DMS153 treated with DMSO at 0.1 percent for 48 hours (cell line): ENCODE data around the gene PIEZO2.

Experiments
- DNase-seq: peaks from one replicate; lab custom pipeline; 2025; ENCODE audit not compliant: unreplicated experiment; lab: John Stamatoyannopoulos, UW

Gene PIEZO2

DNA sequence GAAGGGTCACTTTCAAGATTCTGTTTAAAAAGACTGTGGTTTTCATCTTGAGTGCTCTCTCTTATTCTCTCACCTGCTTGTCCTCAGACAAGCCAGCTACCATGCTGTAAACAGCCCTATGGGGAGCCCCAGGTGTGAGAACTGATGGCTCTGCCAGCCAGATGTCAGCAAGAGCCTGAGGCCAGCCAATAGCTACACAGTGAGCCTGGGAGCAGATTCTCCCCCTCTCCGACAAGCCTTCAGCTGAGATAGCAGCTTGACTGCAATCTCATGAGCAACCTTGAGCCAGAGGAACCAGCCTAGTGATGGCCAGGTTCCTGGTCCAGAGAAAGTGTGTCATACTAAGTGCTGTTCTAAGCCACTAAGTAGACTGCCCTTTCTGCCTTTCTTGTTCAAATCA is 351.5 kb downstream of the PIEZO2 start:
- no peak for DNase-seq

DNA sequence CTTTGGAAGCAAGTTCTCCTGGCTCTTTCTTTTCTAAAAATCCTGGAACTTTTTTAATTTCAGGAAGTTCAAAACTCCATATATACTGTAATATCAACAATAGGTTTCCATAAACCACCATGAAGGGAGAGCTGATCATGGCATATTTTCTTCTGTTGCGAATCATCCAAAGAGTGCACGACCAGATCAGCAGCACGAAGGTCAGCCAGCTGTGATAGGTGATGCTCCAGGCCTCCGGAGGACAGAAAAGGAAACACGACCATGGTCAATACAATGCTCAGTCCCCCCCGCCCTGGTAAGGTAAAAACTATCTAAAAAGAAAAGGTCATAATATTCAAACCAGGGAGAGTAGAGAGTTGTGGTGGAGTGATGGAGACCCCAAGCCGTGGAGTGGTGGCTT is 354.6 kb downstream of the PIEZO2 start:
- no peak for DNase-seq

DNA sequence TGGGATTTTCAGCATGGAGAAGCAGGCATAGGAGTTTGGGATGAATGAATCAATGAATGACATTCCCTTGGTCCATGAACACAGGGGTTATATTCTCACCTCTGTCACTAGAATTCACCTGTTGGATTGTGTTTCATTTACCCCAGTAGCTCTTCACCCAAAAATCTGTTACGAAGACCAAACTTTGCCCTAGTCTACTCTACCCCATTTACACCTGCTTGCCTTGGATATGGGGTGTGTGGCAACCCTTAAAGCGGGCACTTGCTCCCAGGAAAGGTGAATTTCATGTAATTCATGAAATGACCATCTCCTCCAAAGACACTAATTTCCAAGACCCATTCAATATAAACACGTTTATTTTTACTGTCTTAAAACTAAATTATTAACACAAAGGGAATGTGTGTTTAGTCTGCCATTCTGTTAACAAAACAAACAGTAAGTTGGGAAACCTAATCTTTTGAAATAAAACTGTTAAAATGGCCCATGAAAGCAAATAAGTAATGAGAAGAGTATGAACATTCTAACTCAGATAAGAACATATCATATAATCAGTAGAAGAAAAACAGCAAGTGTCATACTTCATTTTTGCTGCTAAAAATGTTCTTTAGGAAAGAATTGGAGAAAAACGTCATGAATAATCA is 355.5 kb downstream of the PIEZO2 start:
- DNase-seq: no peak

DNA sequence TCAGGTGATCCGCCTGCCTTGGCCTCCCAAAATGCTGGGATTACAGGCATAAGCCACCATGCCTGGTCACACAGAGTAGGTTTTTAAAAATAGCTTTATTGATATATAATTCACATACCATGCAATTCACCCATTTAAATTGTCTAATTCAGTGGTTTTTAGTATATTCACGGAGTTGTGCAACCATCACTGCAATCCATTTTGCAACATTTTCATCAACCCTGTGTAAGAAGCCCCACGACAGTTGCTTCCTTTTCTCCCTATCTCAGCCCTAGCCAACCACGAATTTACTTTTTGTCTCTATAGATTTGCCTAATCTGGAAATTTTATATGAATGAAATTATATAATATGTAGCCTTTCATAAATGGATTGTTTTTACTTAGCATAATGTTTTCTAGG is 357.2 kb downstream of the PIEZO2 start:
- no peak for DNase-seq

DNA sequence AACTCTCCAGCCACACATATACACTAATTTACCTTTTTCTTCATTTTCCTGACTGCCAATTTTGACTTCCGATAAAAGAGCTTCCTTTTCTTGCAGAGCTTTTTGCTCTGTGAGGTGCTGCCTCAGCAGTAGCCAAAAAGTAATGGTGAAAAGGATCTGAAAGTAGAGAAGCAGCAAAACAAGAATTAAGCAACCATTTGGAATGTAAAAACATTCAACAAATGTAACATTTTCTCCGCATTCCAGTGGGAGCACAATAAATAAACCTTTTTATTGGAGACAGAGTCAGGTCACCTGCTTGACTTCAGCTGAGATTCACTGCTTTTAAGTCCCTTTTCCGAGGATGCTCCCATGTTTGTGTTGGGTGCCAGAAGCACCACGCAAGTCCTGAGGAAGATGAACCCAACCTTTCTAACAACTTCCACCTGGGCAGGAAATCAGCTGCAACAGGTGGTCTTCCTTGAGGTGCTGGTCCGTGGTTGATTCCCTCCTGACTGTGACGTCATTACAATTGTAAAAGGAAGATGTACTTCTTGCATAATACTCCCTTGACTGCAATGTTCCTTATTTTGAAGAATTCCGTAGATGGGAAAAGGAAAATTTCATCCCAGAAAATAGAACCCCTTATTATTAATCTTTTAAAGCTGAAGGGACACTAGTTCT is 358.1 kb downstream of the PIEZO2 start:
- DNase-seq: no peak

DNA sequence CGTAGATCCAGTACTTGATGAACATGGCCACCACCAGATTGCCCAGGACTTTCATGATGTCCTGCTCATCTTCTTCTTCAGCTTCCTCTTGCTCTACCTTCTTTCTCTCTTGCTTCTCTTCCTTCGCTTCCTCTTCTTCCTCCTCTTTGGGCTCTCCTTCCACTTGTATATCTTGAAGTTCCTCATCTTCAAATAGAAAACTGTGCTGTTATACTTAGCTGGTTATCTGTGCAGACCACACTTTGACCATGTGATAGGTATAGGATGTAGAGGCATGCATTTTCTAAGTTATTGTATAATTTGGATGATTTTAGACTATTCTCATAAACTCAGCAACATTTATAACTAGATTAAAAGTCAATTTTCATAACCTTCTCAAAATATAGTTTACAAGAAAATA is 360.2 kb downstream of the PIEZO2 start:
- DNase-seq: no peak

DNA sequence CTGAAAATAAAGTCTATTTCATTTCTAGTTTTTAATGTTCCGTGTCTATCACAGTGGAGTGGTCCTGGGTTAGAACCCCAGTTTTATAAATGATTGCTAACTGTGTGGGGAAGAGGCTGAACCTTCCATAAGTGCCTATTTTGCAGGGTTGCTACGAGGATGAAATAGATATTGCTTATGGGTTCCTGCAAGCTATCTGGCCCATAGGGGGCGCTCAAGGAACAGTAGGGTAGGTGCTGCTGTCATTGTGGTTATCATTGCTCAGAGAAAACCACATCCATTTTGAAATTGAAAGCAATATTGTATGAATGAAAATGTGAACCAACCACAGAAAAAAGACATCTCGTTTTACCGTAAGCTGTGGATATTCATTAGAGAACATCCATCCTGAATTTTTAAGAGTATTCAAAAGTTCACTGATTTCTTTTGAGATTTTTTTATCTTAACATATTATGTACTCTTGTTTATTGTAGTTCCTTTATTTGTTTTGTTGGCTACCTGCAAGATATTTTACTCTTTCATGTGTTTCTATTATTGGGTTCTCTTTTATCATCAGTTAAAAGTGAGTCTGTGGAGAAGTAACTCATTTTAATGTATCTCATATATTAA is 362.0 kb downstream of the PIEZO2 start:
- peak; percentile 1 for DNase-seq

DNA sequence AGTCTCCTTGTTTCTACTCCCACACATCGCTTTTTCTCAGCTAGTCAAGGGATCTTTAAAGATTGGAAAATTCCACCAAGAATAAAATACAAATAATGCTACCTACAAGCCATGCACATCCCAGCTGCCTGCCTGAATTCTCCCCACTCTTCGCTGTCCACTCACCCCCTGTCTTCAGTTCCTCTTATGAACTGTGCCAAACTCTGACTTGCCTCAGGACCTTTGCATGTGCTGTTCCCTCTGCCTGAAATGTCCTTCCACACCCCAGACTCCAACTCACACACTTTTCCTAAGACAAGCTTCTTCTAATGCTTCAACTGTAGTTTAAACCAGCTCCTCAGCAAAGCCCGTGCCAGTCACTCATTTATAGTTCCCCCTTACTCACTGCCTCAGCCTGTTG is 363.6 kb downstream of the PIEZO2 start:
- no peak for DNase-seq

DNA sequence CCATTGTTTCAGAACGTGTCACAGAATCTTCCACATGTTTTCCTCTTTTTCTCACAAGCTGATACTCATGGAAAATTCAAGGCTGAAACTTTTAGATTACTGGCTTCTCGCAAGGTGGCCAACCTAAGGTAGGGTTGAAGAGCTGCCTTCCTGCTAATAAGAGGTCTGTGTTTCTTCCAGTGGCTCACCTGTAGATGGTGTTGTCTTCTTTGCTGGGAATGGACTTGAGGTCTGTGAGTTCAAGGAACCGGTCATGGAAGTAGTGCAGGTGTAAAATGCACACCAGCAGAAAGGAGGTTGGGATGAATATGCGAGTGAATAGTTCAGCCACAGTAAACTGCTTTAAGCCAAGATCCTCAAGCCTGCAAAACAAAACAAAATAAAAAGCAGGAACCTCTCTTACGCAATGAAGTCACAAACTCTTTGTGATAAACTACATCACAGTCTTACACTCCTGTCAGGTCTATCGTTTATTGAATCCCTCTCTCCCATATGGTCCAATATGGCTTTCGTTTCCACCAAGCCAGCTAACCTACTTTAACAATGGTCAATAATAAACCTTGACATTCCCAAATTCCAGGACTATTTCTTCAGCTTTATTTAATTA is 364.7 kb downstream of the PIEZO2 start:
- no peak for DNase-seq

DNA sequence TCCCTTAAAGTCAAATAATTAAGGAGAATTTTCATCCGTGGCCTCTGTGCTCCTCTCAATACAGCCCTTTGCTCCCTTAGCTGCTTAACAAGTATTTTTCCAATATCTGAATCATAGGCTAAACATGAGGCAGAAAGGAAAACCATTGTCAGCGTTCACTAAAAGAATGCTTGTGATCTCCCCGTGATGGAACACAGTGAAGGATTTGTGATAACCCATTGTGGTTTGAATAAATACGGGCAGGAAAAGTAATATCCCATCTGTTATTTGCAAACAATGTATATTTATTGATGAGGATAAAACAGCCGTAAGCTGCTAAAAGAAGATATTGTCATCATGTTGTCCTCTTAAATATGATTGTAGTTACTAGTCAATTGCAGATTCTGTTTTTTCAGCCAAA is 365.4 kb downstream of the PIEZO2 start:
- no peak for DNase-seq

DNA sequence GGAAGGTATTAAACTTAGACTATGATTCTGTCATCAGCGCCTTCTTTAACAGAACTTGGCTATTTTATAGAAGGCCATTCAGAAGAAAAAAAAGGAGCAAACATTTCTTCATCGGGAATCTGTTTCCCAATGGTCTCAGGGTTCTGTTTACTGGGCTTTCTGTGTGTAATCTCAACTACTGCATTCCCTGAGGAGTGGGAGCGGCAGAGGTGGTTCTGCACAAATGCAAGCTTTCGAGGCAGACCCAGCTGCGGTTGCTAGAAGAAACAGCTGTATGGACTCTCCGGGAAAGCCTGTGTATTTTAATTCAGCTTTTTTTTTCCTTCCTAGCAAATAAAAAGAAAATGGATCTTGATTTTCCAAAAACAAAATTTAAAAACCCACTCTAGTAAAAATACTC is 372.9 kb downstream of the PIEZO2 start:
- DNase-seq: no peak

DNA sequence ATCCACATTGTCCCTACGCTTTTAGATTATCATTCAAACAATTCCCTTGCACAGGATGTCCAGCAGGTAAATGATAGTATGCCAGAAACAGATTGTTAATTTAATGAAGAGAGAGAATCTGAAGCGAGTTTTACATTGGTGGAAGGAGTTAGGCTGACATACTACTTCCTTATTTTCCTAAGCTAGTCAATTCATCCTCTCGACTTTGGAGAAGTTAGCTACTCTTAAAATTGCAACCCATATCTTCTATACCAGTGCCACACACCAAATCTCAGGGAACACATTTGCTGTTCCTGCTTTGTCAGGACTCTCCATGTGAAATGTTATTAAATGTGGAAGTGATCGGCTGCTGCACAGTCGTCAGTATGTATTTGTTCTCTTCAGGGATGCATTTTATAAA is 374.3 kb downstream of the PIEZO2 start:
- no peak for DNase-seq

DNA sequence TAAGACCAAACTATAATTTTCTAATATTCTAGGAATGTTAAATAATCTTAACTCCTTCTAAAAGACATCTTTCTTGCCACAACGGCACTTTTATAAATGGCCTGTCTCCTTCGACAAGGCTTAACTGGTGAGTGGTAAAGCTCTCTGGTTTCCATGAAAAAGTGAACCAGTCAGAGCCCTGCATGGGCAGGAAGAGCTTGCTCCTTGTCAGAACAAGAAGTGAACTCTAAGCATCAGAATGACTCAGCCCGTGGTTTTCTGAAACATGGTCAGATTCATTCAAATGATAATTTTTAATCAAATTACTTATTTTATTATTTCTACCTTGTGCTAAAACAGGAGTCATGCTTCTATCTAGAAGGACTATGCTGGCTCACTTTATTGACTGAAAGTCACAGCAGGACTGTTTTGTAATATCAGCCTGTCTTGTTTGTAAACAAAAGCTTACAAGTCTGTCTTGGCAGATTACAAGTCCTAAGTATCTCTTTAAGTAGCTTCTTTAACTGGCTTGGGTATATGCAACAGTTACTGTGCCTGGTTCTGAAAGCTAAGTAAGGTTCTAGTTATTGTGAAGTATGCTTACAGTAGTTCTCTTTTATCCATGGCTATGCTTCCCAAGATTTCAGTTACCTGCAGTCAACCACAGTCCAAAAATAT is 378.2 kb downstream of the PIEZO2 start:
- no peak for DNase-seq

DNA sequence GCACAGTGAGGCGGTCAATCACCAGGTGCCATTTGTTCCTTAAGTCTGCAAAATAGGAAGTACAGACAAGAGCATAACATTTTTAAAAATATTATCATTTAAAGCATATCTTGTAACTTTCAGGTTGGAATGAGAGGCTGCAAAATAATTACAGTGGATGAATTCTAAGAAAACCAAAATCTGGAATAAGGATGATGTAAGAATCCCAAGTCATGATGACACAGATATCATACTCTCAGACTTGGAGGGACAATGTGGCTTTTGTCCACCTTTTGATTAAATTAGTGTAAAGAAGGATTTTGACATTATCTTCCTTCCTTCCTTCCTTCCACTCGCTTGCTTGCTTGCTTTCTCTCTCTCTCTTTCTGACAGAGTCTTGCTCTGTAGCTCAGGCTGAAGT is 379.1 kb downstream of the PIEZO2 start:
- no peak for DNase-seq

DNA sequence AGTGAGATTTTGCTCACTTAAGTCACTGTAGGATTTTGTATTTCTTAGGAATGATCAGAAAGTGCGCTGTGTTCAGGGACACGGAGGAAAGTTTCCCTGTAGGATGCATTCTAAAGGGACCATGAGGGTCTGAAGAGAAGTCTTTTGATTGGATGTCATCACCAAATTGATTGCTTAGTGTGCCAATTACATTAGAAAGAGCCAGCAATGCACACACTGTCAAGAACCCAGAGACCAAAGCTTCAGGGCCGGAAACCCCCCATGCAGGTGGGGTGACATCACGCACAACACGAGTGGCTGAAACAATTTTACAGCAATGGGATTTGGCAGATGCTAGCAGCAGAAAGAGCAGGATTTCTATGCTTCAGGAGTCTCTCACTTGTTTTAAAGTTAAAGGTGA is 381.1 kb downstream of the PIEZO2 start:
- no peak for DNase-seq

DNA sequence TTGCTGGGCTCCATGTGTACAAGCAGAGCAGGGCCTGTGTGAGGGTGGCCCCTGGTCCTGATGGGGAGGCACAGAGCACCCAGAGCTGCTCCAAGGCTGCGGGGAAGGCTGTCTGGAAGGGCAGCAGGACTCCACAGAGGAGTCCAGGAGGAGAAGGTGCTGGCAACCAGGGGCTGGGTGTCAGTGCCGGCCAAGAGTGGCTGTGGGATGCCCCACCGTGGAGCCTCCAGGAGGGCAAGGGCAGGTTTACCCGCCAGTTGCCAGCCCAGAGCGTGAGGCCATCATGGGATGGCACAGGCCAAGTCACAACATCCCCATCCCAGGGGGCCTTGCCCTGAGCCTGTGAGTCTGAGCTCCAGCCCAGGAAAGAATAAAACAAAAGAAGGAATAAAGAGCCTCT is 381.7 kb downstream of the PIEZO2 start:
- DNase-seq: no peak

DNA sequence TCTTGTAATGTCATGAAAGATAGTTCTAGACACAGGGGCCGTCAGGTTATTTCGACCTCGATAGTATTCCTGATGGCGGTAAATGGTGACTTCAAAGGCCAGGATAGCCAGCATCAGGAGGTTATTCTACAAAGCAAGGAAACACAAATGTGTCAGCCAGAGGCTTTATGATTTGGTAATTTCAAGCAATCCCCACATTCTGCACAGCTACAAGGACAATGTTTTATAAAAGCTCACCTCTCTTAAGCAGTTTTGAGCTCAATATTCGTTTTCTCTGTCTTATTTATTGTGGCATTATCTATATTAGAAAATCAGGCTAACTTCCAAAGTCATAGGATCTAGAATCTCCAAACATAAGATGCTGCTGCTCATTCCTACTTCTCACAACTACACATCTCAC is 388.4 kb downstream of the PIEZO2 start:
- DNase-seq: no peak

DNA sequence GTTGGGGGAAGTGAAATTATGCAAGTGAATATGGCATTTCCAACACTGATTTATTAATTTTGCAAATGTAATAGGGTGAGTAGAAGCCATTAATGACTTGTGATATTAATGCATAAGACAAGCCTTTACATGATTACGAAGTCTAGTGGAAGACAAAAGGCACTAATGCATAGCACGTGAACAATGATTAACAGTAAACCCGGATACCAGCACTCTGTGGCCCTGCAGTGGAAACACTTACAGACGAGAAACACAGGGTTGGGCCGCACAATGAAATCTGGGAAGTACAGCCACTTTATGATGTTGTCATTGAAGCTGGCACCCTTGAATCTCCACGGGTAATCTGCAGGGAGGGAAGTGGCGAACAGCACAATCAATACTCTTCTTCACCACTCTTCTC is 390.1 kb downstream of the PIEZO2 start:
- DNase-seq: no peak

DNA sequence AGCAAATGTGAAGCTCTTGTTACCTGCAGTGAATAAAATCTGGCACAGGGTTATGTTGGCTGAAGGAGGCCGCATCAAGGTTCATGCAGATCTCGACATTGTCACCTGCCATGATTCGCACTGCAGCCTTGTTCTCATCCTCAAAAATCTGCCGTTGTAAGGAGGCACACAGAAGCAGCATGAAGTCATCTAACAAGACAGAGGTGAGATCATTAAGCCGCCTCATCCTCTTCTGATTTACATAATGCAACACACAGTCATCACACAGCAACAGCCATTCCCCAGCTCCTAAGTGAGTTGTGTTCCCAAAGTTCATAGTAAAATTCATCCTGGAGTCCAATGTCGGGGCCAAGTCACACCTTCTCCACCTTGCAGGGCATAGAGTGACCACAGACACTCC is 391.4 kb downstream of the PIEZO2 start:
- no peak for DNase-seq

DNA sequence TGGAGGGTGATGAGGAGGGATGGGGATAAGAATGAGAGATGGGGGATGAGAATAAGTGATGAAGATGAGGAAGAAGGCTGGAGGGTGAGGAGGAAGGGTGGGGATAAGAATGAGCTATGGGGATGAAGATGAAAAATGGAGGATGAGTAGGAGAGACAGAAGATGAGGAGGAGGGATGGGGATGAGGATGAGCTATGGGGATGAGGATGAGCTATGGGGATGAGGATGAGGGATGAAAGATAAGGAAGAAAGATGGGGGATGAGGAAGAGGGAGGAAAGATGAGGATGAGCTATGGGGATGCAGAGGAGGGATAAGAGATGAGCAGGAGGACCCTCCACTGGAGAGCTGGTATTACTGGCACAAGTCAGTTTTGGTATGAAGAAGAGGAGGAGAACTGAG is 392.0 kb downstream of the PIEZO2 start:
- DNase-seq: no peak

DNA sequence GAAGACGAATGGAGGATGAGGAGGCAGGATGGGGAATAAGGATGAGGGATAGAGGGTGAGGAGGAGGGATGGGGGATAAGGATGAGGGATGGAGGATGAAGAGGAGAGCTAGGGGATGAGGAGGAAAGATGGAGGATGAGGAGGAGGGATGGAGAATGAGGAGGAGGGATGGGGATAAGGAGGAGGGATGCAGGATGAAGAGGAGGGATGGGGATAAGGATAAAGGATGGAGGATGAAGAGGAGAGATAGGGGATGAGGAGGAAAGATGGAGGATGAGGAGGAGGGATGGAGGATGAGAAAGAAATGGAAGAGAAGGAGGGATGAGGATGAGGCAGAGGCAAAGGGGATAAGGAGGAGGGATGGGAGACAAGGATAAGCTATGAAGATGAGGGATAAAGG is 393.5 kb downstream of the PIEZO2 start:
- DNase-seq: no peak

DNA sequence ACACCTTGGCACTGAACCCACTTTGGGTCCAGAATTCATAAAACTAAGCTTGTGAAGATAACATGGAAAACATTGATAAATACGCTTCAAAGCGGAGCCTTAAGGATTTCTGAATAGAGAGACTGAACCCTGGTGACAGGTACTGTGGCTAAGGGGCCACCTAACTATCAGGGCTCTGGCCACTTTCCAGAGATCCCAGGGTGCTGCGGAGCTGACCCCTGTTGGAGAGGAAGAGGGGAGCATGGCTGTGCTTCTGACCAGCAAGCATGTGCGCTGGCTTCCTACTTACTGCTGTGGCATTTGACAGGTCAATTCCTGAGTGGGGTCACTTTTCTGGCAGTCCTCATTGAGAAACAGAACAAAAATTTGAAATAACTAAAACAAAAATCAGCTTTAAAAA is 395.2 kb downstream of the PIEZO2 start:
- no peak for DNase-seq
